ENCODE results near the gene CWC15. TPM values are rescaled to one million over a fixed set of nuclear protein-coding genes. Genes with fewer than 3 reads are reported as not detected.
"Not testable (repeated sequence)": the region's sequence is repeated elsewhere in the genome, so short reads cannot be mapped to it uniquely, and the experiment has no call there.

CWC15 gene
- total RNA-seq, 5 donors from 2014 or later (not counting 1 experiment from before 2014, with no cell fraction given): 56.4 to 91.0 (median 64.1) TPM

DNA sequence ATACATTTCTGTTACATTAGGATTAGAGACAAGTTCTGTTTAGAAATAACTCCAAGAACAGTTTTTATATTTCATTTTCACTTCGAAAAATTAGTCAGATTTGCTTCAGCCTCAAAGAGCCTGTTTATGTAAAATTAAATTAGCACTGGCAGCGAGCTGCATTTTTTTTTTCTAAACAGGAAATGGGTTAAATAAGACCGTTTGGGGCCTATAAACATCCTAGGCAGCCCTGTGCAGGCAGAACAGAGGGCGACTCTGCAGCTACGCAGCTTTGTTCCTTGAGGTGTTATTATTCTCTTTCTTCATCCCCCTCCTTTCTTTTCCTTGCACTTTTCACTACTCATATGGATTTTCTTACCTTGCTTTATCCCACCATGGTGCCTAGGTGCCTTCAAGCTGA is 48.7 kb downstream of the CWC15 start:
- Mint-ChIP-seq H3K36me3 (peaks cover 3% of the 10 kb centered on the region), H3K4me1 (peaks cover 54 to 76% (median 58%) of the 10 kb centered on the region in 3 donors), H3K27me3 (no peaks in the 10 kb centered on the region), H3K27ac (peak overlapping the region; percentile 97 to 99), H3K9me3 (peaks cover 0 to 6% (median 0%) of the 10 kb centered on the region in 3 donors), H3K4me3 (peak overlapping the region; percentile 58 to 71 (median 66))
- ChIA-PET CTCF (interaction anchor here in 1 of 2 donors (0.9 to 1.0 kb wide), 2 partner anchors 26 to 49 kb away, joined by 3 read pairs; partner anchors contain the start of genes CWC15 and KDM4D), POLR2A (interaction anchor here in 1 of 2 donors (0.6 kb wide), 1 partner anchor 342 kb away, joined by 10 read pairs; no protein-coding TSS in a partner anchor)
- Histone ChIP-seq H3K27me3 (replicated peaks in 1 of 2; ENCODE audit: control insufficient read depth in 2 of 2, extremely low read depth in 1 of 2, insufficient read depth in 2 of 2, low read length in 1 of 2) (peaks cover 0 to 4% of the 10 kb centered on the region in 2 experiments), H3K27ac (ENCODE audit: low read length) (peak overlapping the region; percentile 74), H3K4me3 (ENCODE audit: control insufficient read depth in 1 of 2, extremely low read depth in 1 of 2, low read length in 1 of 2) (no peak overlapping the region), H3K36me3 (ENCODE audit: control insufficient read depth in 2 of 2, extremely low read depth in 1 of 2, insufficient read depth in 1 of 2, low read length in 1 of 2) (no peaks in the 10 kb centered on the region), H3K4me1 (ENCODE audit: control insufficient read depth in 1 of 2, extremely low read depth in 1 of 2, insufficient read depth in 2 of 2, low read length in 2 of 2) (peaks cover 44 to 53% of the 10 kb centered on the region in 2 experiments), H3K9me3 (no peaks in the 10 kb centered on the region)
- WGBS (ENCODE audit: insufficient coverage): 6% methylated on average over 3 of the region's 5 CpGs
- peak in 22 of 35 experiments; percentile 8 to 48 (median 24) for DNase-seq
- ATAC-seq (replicated peaks in 1 of 4): peak; percentile 75 to 83 (median 77)

- peaks cover 44 to 49% of the 10 kb centered on the region in 2 experiments for H3K4me1 ChIP-seq (ENCODE audit: control insufficient read depth in 1 of 2, extremely low read depth in 1 of 2, insufficient read depth in 2 of 2, low read length in 2 of 2)
- ATAC-seq (replicated peaks in 1 of 4): peak; percentile 22 to 57 (median 40)
- H3K27ac ChIP-seq (ENCODE audit: low read length): peak overlapping the region; percentile 74
- 62% methylated on average over 3 of the region's 6 CpGs for WGBS (ENCODE audit: insufficient coverage)
- H3K36me3 ChIP-seq (ENCODE audit: control insufficient read depth in 2 of 2, extremely low read depth in 1 of 2, insufficient read depth in 1 of 2, low read length in 1 of 2): no peaks in the 10 kb centered on the region
- Mint-ChIP-seq H3K4me3 (peak overlapping the region; percentile 40 to 71 (median 58)), H3K27me3 (no peaks in the 10 kb centered on the region), H3K4me1 (peaks cover 54 to 72% (median 58%) of the 10 kb centered on the region in 3 donors), H3K27ac (peak overlapping the region; percentile 97 to 99), H3K36me3 (peaks cover 3% of the 10 kb centered on the region), H3K9me3 (peaks cover 0 to 6% (median 0%) of the 10 kb centered on the region in 3 donors)
- CTCF ChIA-PET: interaction anchor here in 1 of 2 donors (0.9 to 1.0 kb wide), 2 partner anchors 26 to 49 kb away, joined by 3 read pairs; partner anchors contain the start of genes CWC15 and KDM4D
- H3K9me3 ChIP-seq: no peaks in the 10 kb centered on the region
- DNase-seq: peak in 3 of 35 experiments; percentile 18 to 28 (median 23)
- no peak overlapping the region for H3K4me3 ChIP-seq (ENCODE audit: control insufficient read depth in 1 of 2, extremely low read depth in 1 of 2, low read length in 1 of 2)
- H3K27me3 ChIP-seq (replicated peaks in 1 of 2; ENCODE audit: control insufficient read depth in 2 of 2, extremely low read depth in 1 of 2, insufficient read depth in 2 of 2, low read length in 1 of 2): peaks cover 0 to 4% of the 10 kb centered on the region in 2 experiments
- POLR2A ChIA-PET: no interaction called here
Observed at GRCh38 chr11:94924171-94924572, 49.2 kb downstream of the CWC15 start.

DNA sequence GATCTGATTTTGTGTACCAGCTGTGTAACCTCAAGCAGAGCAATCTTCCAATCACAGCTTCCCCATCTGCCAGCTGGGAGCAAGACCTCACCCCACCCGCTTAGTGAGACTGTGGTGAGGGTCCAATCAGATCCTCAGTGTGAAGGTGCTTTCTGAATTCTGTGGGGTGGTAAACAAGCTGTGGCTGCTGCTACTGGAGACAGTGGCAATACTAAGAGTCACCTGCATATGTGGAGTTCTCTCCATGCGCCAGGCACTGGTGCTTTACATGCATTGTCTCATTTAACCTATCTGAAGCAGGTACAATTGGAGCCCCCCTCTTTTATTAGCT is 50.4 kb downstream of the CWC15 start:
- ATAC-seq (replicated peaks in 1 of 4): no peak
- Histone ChIP-seq H3K4me1 (ENCODE audit: control insufficient read depth in 1 of 2, extremely low read depth in 1 of 2, insufficient read depth in 2 of 2, low read length in 2 of 2) (peaks cover 39 to 44% of the 10 kb centered on the region in 2 experiments), H3K9me3 (no peaks in the 10 kb centered on the region), H3K27ac (ENCODE audit: low read length) (no peak overlapping the region), H3K27me3 (replicated peaks in 1 of 2; ENCODE audit: control insufficient read depth in 2 of 2, extremely low read depth in 1 of 2, insufficient read depth in 2 of 2, low read length in 1 of 2) (peaks cover 0 to 4% of the 10 kb centered on the region in 2 experiments), H3K4me3 (ENCODE audit: control insufficient read depth in 1 of 2, extremely low read depth in 1 of 2, low read length in 1 of 2) (no peak overlapping the region), H3K36me3 (ENCODE audit: control insufficient read depth in 2 of 2, extremely low read depth in 1 of 2, insufficient read depth in 1 of 2, low read length in 1 of 2) (no peaks in the 10 kb centered on the region)
- WGBS (ENCODE audit: insufficient coverage): 100% methylated on average over 1 of the region's 2 CpGs
- DNase-seq: no peak
- Mint-ChIP-seq H3K4me1 (peaks cover 46 to 60% (median 49%) of the 10 kb centered on the region in 3 donors), H3K27me3 (no peaks in the 10 kb centered on the region), H3K27ac (no peak overlapping the region), H3K4me3 (no peak overlapping the region), H3K9me3 (peaks cover 0 to 6% (median 0%) of the 10 kb centered on the region in 3 donors), H3K36me3 (peaks cover 8% of the 10 kb centered on the region)
- POLR2A ChIA-PET: no interaction called here
- CTCF ChIA-PET: no interaction called here

GRCh38 chr11:94922321-94923003 is 50.9 kb downstream of the CWC15 start:
- Histone ChIP-seq H3K4me3 (ENCODE audit: control insufficient read depth in 1 of 2, extremely low read depth in 1 of 2, low read length in 1 of 2) (no peak overlapping the region), H3K9me3 (no peaks in the 10 kb centered on the region), H3K36me3 (ENCODE audit: control insufficient read depth in 2 of 2, extremely low read depth in 1 of 2, insufficient read depth in 1 of 2, low read length in 1 of 2) (no peaks in the 10 kb centered on the region), H3K27ac (ENCODE audit: low read length) (no peak overlapping the region), H3K4me1 (ENCODE audit: control insufficient read depth in 1 of 2, extremely low read depth in 1 of 2, insufficient read depth in 2 of 2, low read length in 2 of 2) (peaks cover 35 to 40% of the 10 kb centered on the region in 2 experiments), H3K27me3 (replicated peaks in 1 of 2; ENCODE audit: control insufficient read depth in 2 of 2, extremely low read depth in 1 of 2, insufficient read depth in 2 of 2, low read length in 1 of 2) (peaks cover 0 to under 1% of the 10 kb centered on the region in 2 experiments)
- POLR2A ChIA-PET: interaction anchor here in 1 of 2 donors (1.4 kb wide), 1 partner anchor 38 kb away, joined by 3 read pairs; no protein-coding TSS in a partner anchor
- WGBS (ENCODE audit: insufficient coverage): 100% methylated on average over 1 of the region's 5 CpGs
- peaks cover 45 to 56% (median 49%) of the 10 kb centered on the region in 3 donors for H3K4me1 Mint-ChIP-seq
- DNase-seq: no peak
- H3K36me3 Mint-ChIP-seq: peaks cover 11% of the 10 kb centered on the region
- CTCF ChIA-PET: interaction anchor here in 1 of 2 donors (0.7 kb wide), 1 partner anchor 35 kb away, joined by 3 read pairs; no protein-coding TSS in a partner anchor
- no peaks in the 10 kb centered on the region for H3K27me3 Mint-ChIP-seq
- no peak for ATAC-seq (replicated peaks in 1 of 4)
- no peak overlapping the region for H3K4me3 Mint-ChIP-seq
- H3K27ac Mint-ChIP-seq: no peak overlapping the region
- peaks cover 0 to 6% (median 0%) of the 10 kb centered on the region in 3 donors for H3K9me3 Mint-ChIP-seq

DNA sequence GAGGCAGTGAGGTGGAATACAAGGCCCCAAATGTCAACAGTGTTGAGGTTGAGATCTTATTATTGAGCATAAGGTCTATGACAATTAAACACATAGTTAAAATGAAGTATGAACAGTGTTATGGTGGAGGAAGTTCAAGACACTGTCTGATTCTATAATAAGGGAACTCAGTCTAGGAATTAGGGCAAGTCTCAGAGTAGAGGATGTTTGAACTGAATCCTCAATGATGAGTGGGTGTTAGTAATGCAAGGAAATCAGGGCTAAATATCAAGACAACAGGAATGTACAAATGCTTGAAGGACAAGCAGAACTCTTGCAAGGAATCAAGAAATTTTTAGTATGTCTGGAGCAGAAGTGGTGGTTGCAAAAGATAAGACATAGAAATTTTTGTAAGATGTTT is 53.0 kb downstream of the CWC15 start:
- Histone ChIP-seq H3K27me3 (replicated peaks in 1 of 2; ENCODE audit: control insufficient read depth in 2 of 2, extremely low read depth in 1 of 2, insufficient read depth in 2 of 2, low read length in 1 of 2) (no peaks in the 10 kb centered on the region), H3K4me3 (ENCODE audit: control insufficient read depth in 1 of 2, extremely low read depth in 1 of 2, low read length in 1 of 2) (no peak overlapping the region), H3K4me1 (ENCODE audit: control insufficient read depth in 1 of 2, extremely low read depth in 1 of 2, insufficient read depth in 2 of 2, low read length in 2 of 2) (peaks cover 16 to 25% of the 10 kb centered on the region in 2 experiments), H3K36me3 (ENCODE audit: control insufficient read depth in 2 of 2, extremely low read depth in 1 of 2, insufficient read depth in 1 of 2, low read length in 1 of 2) (no peaks in the 10 kb centered on the region), H3K9me3 (no peaks in the 10 kb centered on the region), H3K27ac (ENCODE audit: low read length) (no peak overlapping the region)
- CTCF ChIA-PET: no interaction called here
- H3K36me3 Mint-ChIP-seq: peaks cover 11% of the 10 kb centered on the region
- DNase-seq (no peak), ATAC-seq (replicated peaks in 1 of 4) (no peak)
- POLR2A ChIA-PET: no interaction called here
- H3K27me3 Mint-ChIP-seq: no peaks in the 10 kb centered on the region
- H3K4me3 Mint-ChIP-seq: no peak overlapping the region
- peaks cover 0 to 6% (median 0%) of the 10 kb centered on the region in 3 donors for H3K9me3 Mint-ChIP-seq
- H3K4me1 Mint-ChIP-seq: peaks cover 28 to 34% (median 29%) of the 10 kb centered on the region in 3 donors
- H3K27ac Mint-ChIP-seq: no peak overlapping the region

DNA sequence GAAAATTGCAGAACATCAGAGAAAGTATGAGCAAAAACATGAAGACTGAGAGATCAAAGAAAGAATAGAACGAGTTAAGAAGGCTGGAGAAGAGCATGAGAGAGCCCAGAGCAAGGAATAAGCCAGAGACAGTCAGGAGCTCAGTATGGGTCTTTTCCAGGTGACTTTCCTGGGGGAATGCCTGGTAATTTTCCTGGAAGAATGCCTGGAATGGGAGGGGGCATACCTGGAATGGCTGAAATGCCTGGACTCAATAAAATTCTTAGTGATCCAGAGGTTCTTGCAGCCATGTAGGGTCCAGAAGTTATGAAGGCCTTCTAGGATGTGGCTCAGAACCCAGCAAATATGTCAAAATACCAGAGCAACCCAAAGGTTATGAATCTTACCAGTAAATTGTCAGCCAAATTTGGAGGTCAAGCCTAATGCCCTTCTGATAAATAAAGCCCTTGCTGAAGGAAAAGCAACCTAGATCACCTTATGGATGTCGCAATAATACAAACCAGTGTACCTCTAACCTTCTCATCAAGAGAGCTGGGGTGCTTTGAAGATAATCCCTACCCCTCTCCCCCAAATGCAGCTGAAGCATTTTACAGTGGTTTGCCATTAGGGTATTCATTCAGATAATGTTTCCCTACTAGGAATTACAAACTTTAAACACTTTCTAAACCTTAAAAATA is 59.5 kb downstream of the CWC15 start:
- H3K27ac Mint-ChIP-seq; POLR2A ChIA-PET; H3K9me3 ChIP-seq; H3K36me3 Mint-ChIP-seq; H3K9me3 Mint-ChIP-seq; ATAC-seq (replicated peaks in 1 of 4); CTCF ChIA-PET; H3K27me3 Mint-ChIP-seq; DNase-seq; H3K36me3 ChIP-seq (ENCODE audit: control insufficient read depth in 2 of 2, extremely low read depth in 1 of 2, insufficient read depth in 1 of 2, low read length in 1 of 2); H3K4me3 Mint-ChIP-seq; H3K27ac ChIP-seq (ENCODE audit: low read length); H3K4me3 ChIP-seq (ENCODE audit: control insufficient read depth in 1 of 2, extremely low read depth in 1 of 2, low read length in 1 of 2); H3K4me1 Mint-ChIP-seq; H3K27me3 ChIP-seq (replicated peaks in 1 of 2; ENCODE audit: control insufficient read depth in 2 of 2, extremely low read depth in 1 of 2, insufficient read depth in 2 of 2, low read length in 1 of 2); H3K4me1 ChIP-seq (ENCODE audit: control insufficient read depth in 1 of 2, extremely low read depth in 1 of 2, insufficient read depth in 2 of 2, low read length in 2 of 2): not testable (repeated sequence)
- WGBS (ENCODE audit: insufficient coverage): 44% methylated on average over 1 of the region's 2 CpGs
